HEK293 (cell line): ENCODE results near the gene ATP6V1F.
A peak's percentile ranks its signal among the peaks of the same experiment; 100 is the strongest.

Experiments
- CTCF ChIA-PET: fragments of 350-600 bp; formaldehyde crosslinking; extraction: SDS; loops from one replicate; lab custom pipeline; 2021; ENCODE audit warnings: antibody characterized with exemption; lab: Yijun Ruan, JAX
- POLR2A ChIA-PET: fragments of 300-600 bp; formaldehyde crosslinking; extraction: SDS; loops from one replicate; lab custom pipeline; 2020; ENCODE audit warnings: antibody characterized with exemption, inconsistent platforms; lab: Yijun Ruan, JAX
- H3K27ac ChIP-seq: fragments of 200-500 bp; sonication (Bioruptor generic); 2 replicates; pipeline ENCODE4 v1.5.1; 2014; ENCODE audit warnings: low read depth, low read length, control low read depth, inconsistent platforms; ENCODE audit errors: extremely low read depth
- H3K36me3 ChIP-seq, 2 experiments: fragments of 200-500 bp in 1 of 2; sonication (Bioruptor generic) in 1 of 2; 1 replicate in 1 of 2; 2 replicates in 1 of 2; pipeline ENCODE4 v1.5.1; 2014 to 2017; ENCODE audit warnings: inconsistent platforms in 2 of 2, low read length in 2 of 2; ENCODE audit not compliant: control insufficient read depth in 2 of 2, insufficient read depth in 1 of 2
- H3K4me1 ChIP-seq: fragments of 200-500 bp; sonication (Bioruptor generic); 2 replicates; pipeline ENCODE4 v1.5.1; 2014; ENCODE audit warnings: mild to moderate bottlenecking, low read length, inconsistent platforms; ENCODE audit not compliant: control insufficient read depth, insufficient read depth
- H3K4me3 ChIP-seq: 2 replicates; pipeline ENCODE4 v1.5.1; 2011; ENCODE audit warnings: low read depth, mild to moderate bottlenecking, control low read depth, low read length, moderate library complexity
- H3K9me3 ChIP-seq: fragments of 200-500 bp; sonication (Bioruptor generic); 2 replicates; pipeline ENCODE4 v1.5.1; 2014; ENCODE audit warnings: low read depth, low read length, inconsistent platforms; ENCODE audit not compliant: control insufficient read depth, insufficient read depth
- GLI2 ChIP-seq: fragments of 450-650 bp; formaldehyde crosslinking; IDR thresholded peaks from 2 replicates; pipeline ENCODE4; 2017; ENCODE audit warnings: missing biosample characterization, missing genetic modification characterization, low read depth, borderline replicate concordance
- GLIS1 ChIP-seq: fragments of 450-650 bp; formaldehyde crosslinking; IDR thresholded peaks from 2 replicates; pipeline ENCODE4 v1.5.1; 2016; ENCODE audit warnings: missing biosample characterization, missing genetic modification characterization
- HIC1 ChIP-seq: fragments of 450-650 bp; formaldehyde crosslinking; IDR thresholded peaks from 2 replicates; pipeline ENCODE4 v1.5.1; 2016; ENCODE audit warnings: missing biosample characterization, missing genetic modification characterization
- KLF10 ChIP-seq: fragments of 450-650 bp; IDR thresholded peaks from 2 replicates; pipeline ENCODE4 v1.5.1; 2018; ENCODE audit warnings: missing biosample characterization, mild to moderate bottlenecking, missing genetic modification characterization
- KLF16 ChIP-seq: fragments of 450-650 bp; formaldehyde crosslinking; IDR thresholded peaks from 2 replicates; pipeline ENCODE4 v1.5.1; 2017; ENCODE audit warnings: missing biosample characterization, missing genetic modification characterization
- OVOL3 ChIP-seq: fragments of 450-650 bp; formaldehyde crosslinking; IDR thresholded peaks from 2 replicates; pipeline ENCODE4 v1.5.1; 2016; ENCODE audit warnings: missing biosample characterization, missing genetic modification characterization
- PRDM1 ChIP-seq: fragments of 450-650 bp; formaldehyde crosslinking; IDR thresholded peaks from 2 replicates; pipeline ENCODE4; 2016; ENCODE audit warnings: missing biosample characterization, missing genetic modification characterization
- SP7 ChIP-seq: fragments of 450-650 bp; formaldehyde crosslinking; IDR thresholded peaks from 2 replicates; pipeline ENCODE4 v1.5.1; 2016; ENCODE audit warnings: missing biosample characterization, missing genetic modification characterization
- TRIM28 ChIP-seq: IDR thresholded peaks from 2 replicates; pipeline ENCODE4 v1.6.1; 2011; ENCODE audit warnings: low read length, control low read depth, borderline replicate concordance
- ZBTB20 ChIP-seq: fragments of 450-650 bp; formaldehyde crosslinking; IDR thresholded peaks from 2 replicates; pipeline ENCODE4 v1.5.1; 2016; ENCODE audit warnings: missing biosample characterization, missing genetic modification characterization
- ZBTB44 ChIP-seq: fragments of 450-650 bp; IDR thresholded peaks from 2 replicates; pipeline ENCODE4 v1.5.1; 2018; ENCODE audit warnings: missing biosample characterization, mild to moderate bottlenecking, missing genetic modification characterization
- ZBTB48 ChIP-seq: fragments of 450-650 bp; formaldehyde crosslinking; IDR thresholded peaks from 2 replicates; pipeline ENCODE4 v1.5.1; 2016; ENCODE audit warnings: missing biosample characterization, missing genetic modification characterization
- ZEB2 ChIP-seq: fragments of 450-650 bp; formaldehyde crosslinking; IDR thresholded peaks from 2 replicates; pipeline ENCODE4 v1.5.1; 2016; ENCODE audit warnings: missing biosample characterization, missing genetic modification characterization
- ZNF138 ChIP-seq: fragments of 450-650 bp; formaldehyde crosslinking; IDR thresholded peaks from 2 replicates; pipeline ENCODE4 v1.5.1; 2016; ENCODE audit warnings: missing biosample characterization, missing genetic modification characterization, borderline replicate concordance
- ZNF24 ChIP-seq: fragments of 450-650 bp; formaldehyde crosslinking; IDR thresholded peaks from 2 replicates; pipeline ENCODE4 v1.5.1; 2016; ENCODE audit warnings: missing biosample characterization, missing genetic modification characterization
- ZNF341 ChIP-seq: fragments of 450-650 bp; formaldehyde crosslinking; IDR thresholded peaks from 2 replicates; pipeline ENCODE4; 2016; ENCODE audit warnings: low read depth, missing biosample characterization, missing genetic modification characterization
- ZNF394 ChIP-seq: fragments of 450-650 bp; formaldehyde crosslinking; IDR thresholded peaks from 2 replicates; pipeline ENCODE4 v1.5.1; 2016; ENCODE audit warnings: missing biosample characterization, missing genetic modification characterization, mild to moderate bottlenecking, moderate library complexity, borderline replicate concordance
- ZNF426 ChIP-seq: fragments of 450-650 bp; formaldehyde crosslinking; IDR thresholded peaks from 2 replicates; pipeline ENCODE4 v1.5.1; 2017; ENCODE audit warnings: missing biosample characterization, missing genetic modification characterization, mild to moderate bottlenecking, inconsistent platforms, moderate library complexity
- ZNF514 ChIP-seq: fragments of 450-650 bp; formaldehyde crosslinking; IDR thresholded peaks from 2 replicates; pipeline ENCODE4 v1.5.1; 2016; ENCODE audit warnings: missing biosample characterization, missing genetic modification characterization
- ZNF555 ChIP-seq: fragments of 450-650 bp; formaldehyde crosslinking; conservative IDR thresholded peaks from 2 replicates; pipeline ENCODE4 v1.5.1; 2017; ENCODE audit warnings: missing biosample characterization, mild to moderate bottlenecking, missing genetic modification characterization, inconsistent platforms
- ZNF561 ChIP-seq: fragments of 450-650 bp; IDR thresholded peaks from 2 replicates; pipeline ENCODE4 v1.5.1; 2018; ENCODE audit warnings: missing biosample characterization, missing genetic modification characterization, borderline replicate concordance
- ZNF600 ChIP-seq: fragments of 450-650 bp; formaldehyde crosslinking; IDR thresholded peaks from 2 replicates; pipeline ENCODE4 v1.5.1; 2016; ENCODE audit warnings: missing biosample characterization, missing genetic modification characterization
- ZNF621 ChIP-seq: fragments of 450-650 bp; formaldehyde crosslinking; IDR thresholded peaks from 2 replicates; pipeline ENCODE4 v1.5.1; 2017; ENCODE audit warnings: missing biosample characterization, missing genetic modification characterization
- ZNF670 ChIP-seq: fragments of 450-650 bp; formaldehyde crosslinking; IDR thresholded peaks from 2 replicates; pipeline ENCODE4 v1.5.1; 2016; ENCODE audit warnings: missing biosample characterization, missing genetic modification characterization, low read depth
- ZNF677 ChIP-seq: fragments of 450-650 bp; IDR thresholded peaks from 2 replicates; pipeline ENCODE4 v1.5.0; 2018; ENCODE audit warnings: missing biosample characterization, mild to moderate bottlenecking, missing genetic modification characterization, moderate library complexity
- ZNF785 ChIP-seq: fragments of 450-650 bp; formaldehyde crosslinking; IDR thresholded peaks from 2 replicates; pipeline ENCODE4 v1.5.1; 2016; ENCODE audit warnings: missing biosample characterization, missing genetic modification characterization

Gene ATP6V1F

GRCh38 chr7:128867842-128868623 is 5.4 kb downstream of the ATP6V1F start (continued):
- TF ChIP-seq KLF10 (tag by site-specific recombination) (no peak), GLI2 (tag by site-specific recombination) (no peak), ZNF514 (tag by site-specific recombination) (no peak), ZBTB48 (tag by site-specific recombination) (peak; percentile 65), ZEB2 (tag by site-specific recombination) (no peak), ZNF555 (tag by site-specific recombination) (no peak), ZNF138 (tag by site-specific recombination) (no peak), OVOL3 (tag by site-specific recombination) (no peak)

GRCh38 chr7:128868624-128869137 is 6.0 kb downstream of the ATP6V1F start:
- ChIA-PET POLR2A (interaction anchor here (0.6 to 0.9 kb wide), 2 partner anchors 186 to 1187 kb away, joined by 3 to 4 read pairs; partner anchors contain the start of gene TNPO3), CTCF (interaction anchor here (1.8 kb wide), 2 partner anchors 13 to 14 kb away, joined by 5 to 6 read pairs; no protein-coding TSS in a partner anchor)
- peak overlapping the region; percentile 42; the same call in 1 of the 2 replicates for H3K27ac ChIP-seq
- peaks cover 10% of the 10 kb centered on the region for H3K4me1 ChIP-seq
- no peaks in the 10 kb centered on the region for H3K9me3 ChIP-seq
- 0 out of 2 replicates have a peak, but pooled peaks have one; percentile 31 for TF ChIP-seq ZBTB44 (tag by site-specific recombination)
- TF ChIP-seq SP7 = 0 out of 2 replicates have a peak, but pooled peaks have one; percentile 11
- TF ChIP-seq ZNF677 (tag by site-specific recombination) = no peak
- 0 out of 2 replicates have a peak, but pooled peaks have one; percentile 0 for TF ChIP-seq ZNF394 (tag by site-specific recombination)
- no peak for TF ChIP-seq ZNF785 (tag by site-specific recombination)
- no peak for TF ChIP-seq ZNF670 (tag by site-specific recombination)
- no peak for TF ChIP-seq ZNF24 (tag by site-specific recombination)
- TF ChIP-seq ZNF426 (tag by site-specific recombination) = no peak
- peak; percentile 55 for TF ChIP-seq GLIS1 (tag by site-specific recombination)
- peak; percentile 56 for TF ChIP-seq PRDM1 (tag by site-specific recombination)
- peak overlapping the region; percentile 36 for H3K4me3 ChIP-seq
- peaks cover 6 to 26% of the 10 kb centered on the region in 2 experiments; a peak in 2 of 3 replicates for H3K36me3 ChIP-seq

- POLR2A ChIA-PET = interaction anchor here (0.6 kb wide), 1 partner anchor 1186 kb away, joined by 4 read pairs; no protein-coding TSS in a partner anchor
- peaks cover 10% of the 10 kb centered on the region for H3K4me1 ChIP-seq
- no peaks in the 10 kb centered on the region for H3K9me3 ChIP-seq
- TF ChIP-seq ZNF341 (peak; percentile 52; the same call in 1 of the 2 replicates), HIC1 (tag by site-specific recombination) (peak; percentile 51), ZBTB20 (tag by site-specific recombination) (peak; percentile 84; the same call in 1 of the 2 replicates), ZNF600 (tag by site-specific recombination) (peak; percentile 89), KLF16 (tag by site-specific recombination) (0 out of 2 replicates have a peak, but pooled peaks have one; percentile 37), ZNF561 (tag by site-specific recombination) (peak; percentile 90), ZNF621 (tag by site-specific recombination) (no peak), TRIM28 (no peak)
Measured at GRCh38 chr7:128869138-128869943, 6.7 kb downstream of the ATP6V1F start.

More at GRCh38 chr7:128869138-128869943, 6.7 kb downstream of the ATP6V1F start:
- CTCF ChIA-PET = interaction anchor here (0.7 to 1.8 kb wide), 4 partner anchors 12 to 275 kb away, joined by 3 to 6 read pairs (median 4); no protein-coding TSS in a partner anchor
- H3K36me3 ChIP-seq = peaks cover 5 to 26% of the 10 kb centered on the region in 2 experiments; a peak in 2 of 3 replicates
- peak overlapping the region; percentile 36 for H3K4me3 ChIP-seq
- peak overlapping the region; percentile 42; the same call in 1 of the 2 replicates for H3K27ac ChIP-seq
